ENCODE data around the gene IGFL4. TPM values are rescaled to one million over a fixed set of nuclear protein-coding genes. Genes with fewer than 3 reads are reported as not detected.

The IGFL4 gene
- total RNA-seq, 2 donors from 2014 or later = not detected

GRCh38 chr19:46076031-46076880 lies 35.5 kb upstream of the IGFL4 start:
- H3K36me3 Mint-ChIP-seq (ENCODE audit: low read depth) = no peaks in the 10 kb centered on the region
- H3K4me3 Mint-ChIP-seq = no peak overlapping the region
- DNase-seq (no peak), ATAC-seq (no peak)
- no peaks in the 10 kb centered on the region for H3K9me3 ChIP-seq (ENCODE audit: control insufficient read depth, low read length, poor library complexity, severe bottlenecking)
- peaks cover 78% of the 10 kb centered on the region for H3K27me3 Mint-ChIP-seq
- H3K4me1 Mint-ChIP-seq = peaks cover 7% of the 10 kb centered on the region
- no peak overlapping the region for H3K27ac Mint-ChIP-seq

DNA sequence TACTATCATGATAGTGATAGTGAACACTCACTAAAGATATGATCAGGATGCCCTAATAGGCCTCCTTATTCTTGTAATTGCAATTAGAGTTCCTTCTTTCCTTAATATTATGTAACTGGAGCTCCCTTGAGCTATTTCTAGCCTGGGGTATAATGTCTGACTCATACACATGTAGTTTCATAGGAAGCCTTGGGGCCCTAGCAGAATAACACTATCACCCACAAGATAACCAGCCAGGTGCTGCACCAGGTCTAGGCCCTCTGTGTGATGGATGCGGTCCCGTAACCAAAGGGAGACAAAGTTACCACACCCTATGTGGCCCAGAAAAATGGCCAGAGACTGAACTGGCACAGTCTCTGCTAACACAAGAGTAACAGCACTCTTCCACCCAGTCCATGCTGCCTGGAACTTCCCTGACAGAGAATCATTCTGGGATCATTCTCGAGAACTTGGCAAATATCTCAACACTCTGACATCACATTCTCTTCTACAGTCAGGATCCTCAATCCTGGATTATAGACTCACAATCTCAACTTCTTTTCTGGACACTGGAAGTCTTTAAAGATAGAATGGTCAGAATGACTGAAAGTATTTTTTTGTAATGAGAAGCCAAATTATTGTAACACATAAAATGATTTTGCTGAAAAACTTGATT lies 32.6 kb upstream of the IGFL4 start:
- no peaks in the 10 kb centered on the region for H3K36me3 Mint-ChIP-seq (ENCODE audit: low read depth)
- no peak for ATAC-seq
- no peak for DNase-seq
- no peaks in the 10 kb centered on the region for H3K9me3 ChIP-seq (ENCODE audit: control insufficient read depth, low read length, poor library complexity, severe bottlenecking)
- peaks cover 85% of the 10 kb centered on the region for H3K27me3 Mint-ChIP-seq
- H3K27ac Mint-ChIP-seq = no peak overlapping the region
- peaks cover 7% of the 10 kb centered on the region for H3K4me1 Mint-ChIP-seq
- no peak overlapping the region for H3K4me3 Mint-ChIP-seq

DNA sequence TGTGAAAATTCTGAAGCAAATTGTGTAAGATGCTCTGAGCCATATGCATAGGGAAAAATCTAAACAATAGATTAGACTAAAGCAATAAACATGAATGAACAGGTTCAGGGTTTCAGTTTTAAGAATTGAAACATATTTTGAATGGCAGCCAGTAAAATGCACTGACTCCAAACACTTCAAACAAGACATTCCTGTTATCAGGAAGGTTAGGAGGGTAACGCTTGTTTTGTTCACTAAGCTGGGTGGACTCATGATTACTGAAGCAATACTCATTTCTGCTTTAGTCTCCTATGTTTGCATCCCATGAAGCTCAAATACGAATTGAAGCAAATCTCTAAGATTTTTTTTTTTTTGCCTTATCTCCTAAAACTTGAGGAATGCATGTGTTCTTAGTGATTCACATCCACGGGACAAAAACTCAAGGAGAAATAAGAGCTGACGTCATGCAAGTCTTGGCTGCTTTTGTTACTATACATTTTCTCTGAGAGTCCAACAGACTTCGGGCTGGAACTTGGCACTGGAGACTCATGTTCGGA lies 29.1 kb upstream of the IGFL4 start:
- no peak overlapping the region for H3K27ac Mint-ChIP-seq
- H3K4me3 Mint-ChIP-seq = no peak overlapping the region
- no peaks in the 10 kb centered on the region for H3K36me3 Mint-ChIP-seq (ENCODE audit: low read depth)
- no peak for ATAC-seq
- H3K4me1 Mint-ChIP-seq = no peaks in the 10 kb centered on the region
- peaks cover 87% of the 10 kb centered on the region for H3K27me3 Mint-ChIP-seq
- no peak for DNase-seq
- H3K9me3 ChIP-seq (ENCODE audit: control insufficient read depth, low read length, poor library complexity, severe bottlenecking) = no peaks in the 10 kb centered on the region

DNA sequence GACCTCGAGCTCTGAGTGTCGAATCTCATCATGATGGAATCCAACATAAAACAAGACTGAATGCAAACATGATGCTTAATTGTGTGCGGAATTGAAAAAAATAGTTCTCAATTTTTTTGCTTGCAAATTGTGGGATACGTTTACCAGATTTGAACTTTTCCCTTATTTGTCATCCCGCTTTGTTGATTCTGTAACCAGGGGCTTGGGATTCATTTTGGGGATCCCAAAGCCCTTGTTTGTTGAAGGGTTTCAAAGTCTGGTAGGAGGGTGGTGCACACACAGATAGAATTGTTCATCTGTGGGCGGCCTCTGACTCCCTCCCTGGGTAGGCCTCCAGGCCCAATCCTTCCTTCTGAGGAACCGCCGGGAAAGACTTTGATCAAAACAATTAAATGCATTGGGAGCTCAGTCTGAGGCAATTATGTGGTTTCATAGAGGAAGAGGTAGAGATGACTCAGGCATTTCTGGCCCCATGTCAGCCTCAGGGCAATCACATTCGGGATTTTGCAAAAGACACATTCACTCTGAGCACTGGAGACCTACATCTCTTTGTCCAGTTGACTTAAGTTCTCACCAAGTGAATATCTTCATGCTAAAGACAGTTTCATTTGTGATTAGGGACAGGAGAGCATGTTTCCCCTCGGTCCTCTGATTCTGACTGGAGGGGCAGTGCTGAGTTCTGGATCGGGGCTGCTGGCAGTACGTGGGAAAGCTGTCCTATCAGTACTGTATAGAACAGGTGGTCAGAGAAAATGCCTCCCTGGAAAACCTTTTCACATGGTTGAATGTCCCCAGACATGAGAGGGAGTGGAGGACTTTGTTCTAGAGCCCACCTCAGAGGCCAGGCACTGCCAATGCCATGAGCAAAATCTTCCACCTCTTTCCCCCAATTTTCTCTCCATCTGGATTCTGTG lies 27.8 kb upstream of the IGFL4 start:
- Mint-ChIP-seq H3K4me3 (no peak overlapping the region), H3K27ac (no peak overlapping the region), H3K36me3 (ENCODE audit: low read depth) (no peaks in the 10 kb centered on the region), H3K27me3 (peaks cover 89% of the 10 kb centered on the region), H3K4me1 (no peaks in the 10 kb centered on the region)
- H3K9me3 ChIP-seq (ENCODE audit: control insufficient read depth, low read length, poor library complexity, severe bottlenecking) = no peaks in the 10 kb centered on the region
- ATAC-seq (no peak), DNase-seq (no peak)

GRCh38 chr19:46067691-46068090 lies 26.9 kb upstream of the IGFL4 start:
- H3K4me3 Mint-ChIP-seq = no peak overlapping the region
- no peak for ATAC-seq
- H3K9me3 ChIP-seq (ENCODE audit: control insufficient read depth, low read length, poor library complexity, severe bottlenecking) = no peaks in the 10 kb centered on the region
- H3K27ac Mint-ChIP-seq = no peak overlapping the region
- no peaks in the 10 kb centered on the region for H3K36me3 Mint-ChIP-seq (ENCODE audit: low read depth)
- DNase-seq = no peak
- H3K27me3 Mint-ChIP-seq = peaks cover 89% of the 10 kb centered on the region
- no peaks in the 10 kb centered on the region for H3K4me1 Mint-ChIP-seq

- no peaks in the 10 kb centered on the region for H3K4me1 Mint-ChIP-seq
- H3K9me3 ChIP-seq (ENCODE audit: control insufficient read depth, low read length, poor library complexity, severe bottlenecking) = no peaks in the 10 kb centered on the region
- peaks cover 78% of the 10 kb centered on the region for H3K27me3 Mint-ChIP-seq
- no peak for DNase-seq
- H3K4me3 Mint-ChIP-seq = no peak overlapping the region
- no peaks in the 10 kb centered on the region for H3K36me3 Mint-ChIP-seq (ENCODE audit: low read depth)
- ATAC-seq = no peak
- H3K27ac Mint-ChIP-seq = no peak overlapping the region
Observed at GRCh38 chr19:46066471-46066870, 25.7 kb upstream of the IGFL4 start.

GRCh38 chr19:46065486-46066071 lies 24.8 kb upstream of the IGFL4 start:
- peaks cover 69% of the 10 kb centered on the region for H3K27me3 Mint-ChIP-seq

GRCh38 chr19:46063201-46063600 lies 22.4 kb upstream of the IGFL4 start:
- Mint-ChIP-seq H3K27ac (no peak overlapping the region), H3K27me3 (peaks cover 57% of the 10 kb centered on the region), H3K4me1 (no peaks in the 10 kb centered on the region), H3K36me3 (ENCODE audit: low read depth) (no peaks in the 10 kb centered on the region), H3K4me3 (no peak overlapping the region)
- peaks cover 2% of the 10 kb centered on the region for H3K9me3 ChIP-seq (ENCODE audit: control insufficient read depth, low read length, poor library complexity, severe bottlenecking)
- ATAC-seq (no peak), DNase-seq (no peak)

More at GRCh38 chr19:46065486-46066071, 24.8 kb upstream of the IGFL4 start:
- Mint-ChIP-seq H3K4me3 (no peak overlapping the region), H3K27ac (no peak overlapping the region), H3K36me3 (ENCODE audit: low read depth) (no peaks in the 10 kb centered on the region), H3K4me1 (no peaks in the 10 kb centered on the region)
- H3K9me3 ChIP-seq (ENCODE audit: control insufficient read depth, low read length, poor library complexity, severe bottlenecking) = no peaks in the 10 kb centered on the region
- DNase-seq (no peak), ATAC-seq (no peak)

DNA sequence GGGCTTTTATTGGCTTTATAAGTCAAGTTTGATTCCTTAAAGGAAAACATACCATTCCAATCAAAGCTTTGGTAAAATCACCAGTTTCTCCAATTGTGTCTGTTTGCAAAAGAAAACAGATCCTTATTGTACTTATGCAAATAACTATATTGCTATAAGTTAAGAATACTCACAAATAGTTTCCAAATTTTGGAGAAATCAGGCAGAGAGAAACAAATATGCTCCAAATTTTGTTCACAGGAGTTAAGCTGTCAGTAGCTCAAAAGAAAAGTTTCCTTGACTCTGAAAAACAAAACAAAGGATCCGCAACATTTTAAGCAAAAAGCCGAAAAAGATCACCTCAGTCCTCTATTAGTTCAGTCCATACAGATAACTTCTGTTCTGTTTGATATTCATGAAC lies 19.2 kb upstream of the IGFL4 start:
- H3K27ac Mint-ChIP-seq = no peak overlapping the region
- H3K4me1 Mint-ChIP-seq = no peaks in the 10 kb centered on the region
- no peak overlapping the region for H3K4me3 Mint-ChIP-seq
- DNase-seq = no peak
- no peak for ATAC-seq
- peaks cover 53% of the 10 kb centered on the region for H3K27me3 Mint-ChIP-seq
- H3K36me3 Mint-ChIP-seq (ENCODE audit: low read depth) = peaks cover 2% of the 10 kb centered on the region
- peaks cover 2% of the 10 kb centered on the region for H3K9me3 ChIP-seq (ENCODE audit: control insufficient read depth, low read length, poor library complexity, severe bottlenecking)

DNA sequence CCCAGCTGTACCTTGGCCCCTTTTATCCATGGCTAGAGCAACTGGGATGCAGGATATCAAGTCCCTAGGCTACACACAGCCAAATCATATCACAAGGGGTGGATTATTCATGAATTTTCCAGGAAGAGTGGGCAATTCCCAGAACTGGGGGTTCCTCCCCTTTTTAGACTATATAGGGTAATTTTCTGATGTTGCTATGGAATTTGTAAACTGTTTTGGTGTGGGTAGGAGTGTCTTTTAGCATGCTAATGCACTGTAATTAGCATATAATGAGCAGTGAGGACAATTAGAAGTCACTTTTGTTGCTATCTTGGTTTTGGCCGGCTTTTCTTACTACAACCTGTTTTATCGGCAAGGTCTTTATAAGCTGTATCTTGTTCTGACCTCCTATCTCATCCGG lies 18.0 kb upstream of the IGFL4 start:
- H3K9me3 ChIP-seq (ENCODE audit: control insufficient read depth, low read length, poor library complexity, severe bottlenecking) = peaks cover 2% of the 10 kb centered on the region
- ATAC-seq (no peak), DNase-seq (no peak)
- Mint-ChIP-seq H3K4me1 (no peaks in the 10 kb centered on the region), H3K4me3 (no peak overlapping the region), H3K36me3 (ENCODE audit: low read depth) (peaks cover 2% of the 10 kb centered on the region), H3K27ac (no peak overlapping the region), H3K27me3 (peaks cover 56% of the 10 kb centered on the region)

DNA sequence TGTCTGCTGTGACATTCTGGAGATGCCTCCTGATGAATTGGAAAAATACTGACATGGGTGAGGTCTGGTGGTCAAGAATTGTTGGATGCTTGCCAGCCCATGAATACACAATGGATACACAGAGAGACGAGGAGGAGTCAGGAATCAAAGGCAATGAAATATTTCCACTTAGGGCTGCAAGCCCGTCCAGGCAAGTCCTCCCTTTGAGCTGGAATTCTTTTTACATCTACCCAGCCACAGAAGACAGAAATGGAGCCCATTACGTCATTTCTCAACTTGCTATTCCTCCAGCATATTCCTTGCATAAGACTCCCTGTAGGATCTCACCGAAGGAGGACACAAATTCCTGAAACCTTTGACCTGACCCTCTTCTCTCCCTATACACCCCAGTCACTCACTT lies 15.7 kb upstream of the IGFL4 start:
- Mint-ChIP-seq H3K4me3 (no peak overlapping the region), H3K4me1 (no peaks in the 10 kb centered on the region), H3K36me3 (ENCODE audit: low read depth) (peaks cover 2% of the 10 kb centered on the region), H3K27ac (no peak overlapping the region), H3K27me3 (peaks cover 59% of the 10 kb centered on the region)
- no peak for DNase-seq
- ATAC-seq = no peak
- H3K9me3 ChIP-seq (ENCODE audit: control insufficient read depth, low read length, poor library complexity, severe bottlenecking) = peaks cover 2% of the 10 kb centered on the region

DNA sequence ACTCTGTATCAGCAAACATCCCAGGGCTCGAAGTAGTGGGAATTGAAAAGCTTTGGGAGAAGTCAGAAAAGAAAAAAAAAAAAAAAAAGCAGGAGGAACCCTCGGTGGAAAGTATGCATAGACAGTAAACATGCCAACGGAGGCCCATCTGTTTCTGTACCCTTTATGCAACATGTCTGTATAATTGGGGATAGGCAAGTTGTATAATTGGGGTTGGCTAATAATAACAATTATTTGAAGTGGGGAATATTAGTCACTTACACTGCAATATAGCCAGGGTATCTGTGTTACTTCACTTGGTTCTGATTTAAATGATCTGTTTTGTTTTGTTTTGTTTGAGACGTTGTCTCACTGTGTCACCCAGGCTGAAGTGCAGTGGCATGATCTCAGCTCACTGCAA lies 12.1 kb upstream of the IGFL4 start:
- H3K36me3 Mint-ChIP-seq (ENCODE audit: low read depth) = peaks cover 2% of the 10 kb centered on the region
- DNase-seq (no peak), ATAC-seq (no peak)
- peaks cover 82% of the 10 kb centered on the region for H3K27me3 Mint-ChIP-seq
- H3K27ac Mint-ChIP-seq = no peak overlapping the region
- no peak overlapping the region for H3K4me3 Mint-ChIP-seq
- no peaks in the 10 kb centered on the region for H3K4me1 Mint-ChIP-seq
- no peaks in the 10 kb centered on the region for H3K9me3 ChIP-seq (ENCODE audit: control insufficient read depth, low read length, poor library complexity, severe bottlenecking)
